ENCODE measurements around the gene LORICRIN.
A peak's percentile ranks its signal among the peaks of the same experiment; 100 is the strongest.

LORICRIN gene

GRCh38 chr1:153232553-153232952 is 26.9 kb upstream of the LORICRIN start:
- no peak for TF ChIP-seq TAF1 (IDR thresholded peaks at IDR 0.05; ENCODE audit: low read depth)
- TF ChIP-seq ZBTB7A (IDR thresholded peaks at IDR 0.05; ENCODE audit: low read depth), result no peak
- no peak for TF ChIP-seq CEBPB (IDR thresholded peaks at IDR 0.05)
- no peak for TF ChIP-seq USF1 (IDR thresholded peaks at IDR 0.05)
- TF ChIP-seq EP300 (IDR thresholded peaks at IDR 0.05; ENCODE audit: borderline replicate concordance), result no peak
- TF ChIP-seq RAD21 (IDR thresholded peaks at IDR 0.05; ENCODE audit: low read depth), result no peak
- no peak for TF ChIP-seq MAX (IDR thresholded peaks at IDR 0.05)
- TF ChIP-seq NFIC (IDR thresholded peaks at IDR 0.05), result no peak
- no peak for TF ChIP-seq TCF12 (IDR thresholded peaks at IDR 0.05; ENCODE audit: low read depth)
- no peak for TF ChIP-seq YY1 (IDR thresholded peaks at IDR 0.05; ENCODE audit: low read depth)
- TF ChIP-seq REST (IDR thresholded peaks at IDR 0.05; ENCODE audit: low read depth), result no peak
- no peak for TF ChIP-seq EGR1 (IDR thresholded peaks at IDR 0.05)
- no peak for TF ChIP-seq FOXM1 (IDR thresholded peaks at IDR 0.05; ENCODE audit: borderline replicate concordance, low read depth)
- no peak for TF ChIP-seq CREB1 (IDR thresholded peaks at IDR 0.05; ENCODE audit: low read depth)
- no peak for TF ChIP-seq TEAD4 (IDR thresholded peaks at IDR 0.05)

- no peak for TF ChIP-seq CEBPB (IDR thresholded peaks at IDR 0.05)
- no peak for TF ChIP-seq RAD21 (IDR thresholded peaks at IDR 0.05; ENCODE audit: low read depth)
- TF ChIP-seq REST (IDR thresholded peaks at IDR 0.05; ENCODE audit: low read depth), result no peak
- TF ChIP-seq ZBTB7A (IDR thresholded peaks at IDR 0.05; ENCODE audit: low read depth), result no peak
- TF ChIP-seq CREB1 (IDR thresholded peaks at IDR 0.05; ENCODE audit: low read depth), result no peak
- no peak for TF ChIP-seq FOXM1 (IDR thresholded peaks at IDR 0.05; ENCODE audit: borderline replicate concordance, low read depth)
- TF ChIP-seq USF1 (IDR thresholded peaks at IDR 0.05), result no peak
- TF ChIP-seq NFIC (IDR thresholded peaks at IDR 0.05), result no peak
- no peak for TF ChIP-seq MAX (IDR thresholded peaks at IDR 0.05)
- TF ChIP-seq EGR1 (IDR thresholded peaks at IDR 0.05), result no peak
- no peak for TF ChIP-seq TCF12 (IDR thresholded peaks at IDR 0.05; ENCODE audit: low read depth)
- TF ChIP-seq TEAD4 (IDR thresholded peaks at IDR 0.05), result no peak
- no peak for TF ChIP-seq EP300 (IDR thresholded peaks at IDR 0.05; ENCODE audit: borderline replicate concordance)
Observed at GRCh38 chr1:153233448-153233847, 26.0 kb upstream of the LORICRIN start.

GRCh38 chr1:153238527-153238926 is 21.0 kb upstream of the LORICRIN start:
- TF ChIP-seq RAD21 (IDR thresholded peaks at IDR 0.05; ENCODE audit: low read depth), result peak; percentile 24; the same call in 1 of the 2 replicates
- no peak for TF ChIP-seq FOXM1 (IDR thresholded peaks at IDR 0.05; ENCODE audit: borderline replicate concordance, low read depth)

- no peak for TF ChIP-seq YY1 (IDR thresholded peaks at IDR 0.05; ENCODE audit: low read depth)
- no peak for TF ChIP-seq TCF12 (IDR thresholded peaks at IDR 0.05; ENCODE audit: low read depth)
- TF ChIP-seq USF1 (IDR thresholded peaks at IDR 0.05), result no peak
- no peak for TF ChIP-seq CREB1 (IDR thresholded peaks at IDR 0.05; ENCODE audit: low read depth)
- TF ChIP-seq RAD21 (IDR thresholded peaks at IDR 0.05; ENCODE audit: low read depth), result no peak
- no peak for TF ChIP-seq CEBPB (IDR thresholded peaks at IDR 0.05)
- no peak for TF ChIP-seq MAX (IDR thresholded peaks at IDR 0.05)
- TF ChIP-seq EGR1 (IDR thresholded peaks at IDR 0.05), result no peak
- no peak for TF ChIP-seq TEAD4 (IDR thresholded peaks at IDR 0.05)
- no peak for TF ChIP-seq REST (IDR thresholded peaks at IDR 0.05; ENCODE audit: low read depth)
Observed at GRCh38 chr1:153242160-153242559, 17.3 kb upstream of the LORICRIN start.

All from Ishikawa (cell line).